DLD1 (cell line): Measurements from ENCODE around the gene PLXDC1.
"Not testable (repeated sequence)": the region's sequence is repeated elsewhere in the genome, so short reads cannot be mapped to it uniquely, and the experiment has no call there.

ENCODE experiments used
- in situ Hi-C: cut with HindIII; loops from 2 replicates; pipeline ENCODE4 v1.10.0; 2017; ENCODE audit warnings: low sequenced_read_pairs

Gene PLXDC1

DNA sequence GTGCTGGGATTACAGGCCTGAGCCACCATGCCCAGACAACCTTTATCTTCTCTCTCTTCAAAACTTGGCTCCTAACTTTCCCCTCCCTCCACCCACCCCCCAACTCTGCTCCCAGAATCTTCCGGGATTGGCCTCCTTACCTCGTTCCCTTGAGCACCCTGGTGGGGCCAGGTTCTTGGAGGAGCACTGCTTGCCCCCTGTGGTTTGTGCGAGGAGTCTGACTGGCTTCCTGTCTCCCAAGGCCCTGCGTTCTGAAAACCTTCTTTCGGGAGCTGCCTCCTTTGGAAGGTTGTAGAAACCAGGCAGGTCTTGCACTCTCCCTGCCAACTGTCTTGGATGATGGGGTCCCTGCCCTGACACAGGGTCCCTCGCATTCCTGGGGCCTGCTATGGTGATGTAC lies 19.8 kb downstream of the PLXDC1 start:
- in situ Hi-C loops: no loop called here

- in situ Hi-C loops: no loop called here
Observed at GRCh38 chr17:39130205-39130604, 21.2 kb downstream of the PLXDC1 start.

DNA sequence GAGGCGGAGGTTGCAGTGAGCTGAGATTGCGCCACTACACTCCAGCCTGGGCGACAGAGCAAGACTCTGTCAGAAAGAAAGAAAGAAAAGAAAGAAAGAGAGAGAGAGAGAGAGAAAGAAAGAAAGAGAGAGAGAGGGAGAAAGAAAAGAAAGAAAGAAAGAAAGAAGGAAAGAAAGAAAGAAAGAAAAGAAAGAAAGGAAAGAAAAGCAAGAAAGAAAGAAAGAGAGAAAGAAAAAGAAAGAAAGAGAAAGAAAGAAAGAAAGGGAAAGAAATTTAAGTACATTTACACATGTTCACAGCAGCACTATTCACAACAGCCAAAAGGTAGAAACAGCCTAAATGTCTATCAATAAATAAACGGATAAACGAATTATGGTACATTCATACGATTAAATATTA lies 21.9 kb downstream of the PLXDC1 start:
- in situ Hi-C loops: not testable (repeated sequence)

DNA sequence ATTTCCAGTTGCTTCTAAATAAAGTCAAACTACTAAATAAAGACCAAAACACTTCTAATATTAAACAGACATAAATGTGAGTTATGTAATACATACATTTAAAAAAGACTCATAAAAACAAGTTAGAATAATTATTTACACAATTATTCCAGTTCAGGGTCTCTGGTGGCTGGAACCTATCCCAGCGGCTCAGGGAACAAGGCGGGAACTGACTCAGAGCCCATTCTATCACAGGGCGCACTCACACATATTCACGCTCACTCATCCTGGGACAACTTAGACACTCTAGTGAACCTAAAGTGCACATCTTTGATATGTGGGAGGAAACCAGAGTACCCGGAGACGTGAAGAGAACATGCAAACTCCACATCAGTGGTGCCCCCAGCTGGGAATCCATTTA lies 25.0 kb downstream of the PLXDC1 start:
- in situ Hi-C loops: no loop called here

GRCh38 chr17:39125143-39125875 lies 26.1 kb downstream of the PLXDC1 start:
- in situ Hi-C loops: no loop called here

DNA sequence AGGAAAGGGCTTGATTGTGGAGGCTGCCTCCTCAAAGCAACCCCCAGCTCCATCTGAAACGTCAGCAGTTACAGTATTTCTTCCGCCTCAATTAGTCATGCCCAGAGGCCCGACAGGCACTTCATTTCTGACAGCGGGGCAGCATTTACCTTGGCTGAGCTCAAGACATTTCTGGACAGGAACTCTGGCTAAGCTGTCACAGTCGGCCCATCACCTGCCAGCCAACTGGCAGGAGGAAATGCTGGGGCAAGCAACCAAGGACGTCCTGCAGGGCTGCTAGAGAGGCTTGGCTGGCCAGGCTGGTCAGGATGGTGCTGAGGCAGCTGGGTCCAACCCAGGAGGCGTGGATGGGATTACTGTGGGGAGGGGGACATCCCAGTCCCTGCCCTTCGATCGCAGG lies 27.8 kb downstream of the PLXDC1 start:
- in situ Hi-C loops: no loop called here

GRCh38 chr17:39122991-39123390 lies 28.4 kb downstream of the PLXDC1 start:
- in situ Hi-C loops: no loop called here

DNA sequence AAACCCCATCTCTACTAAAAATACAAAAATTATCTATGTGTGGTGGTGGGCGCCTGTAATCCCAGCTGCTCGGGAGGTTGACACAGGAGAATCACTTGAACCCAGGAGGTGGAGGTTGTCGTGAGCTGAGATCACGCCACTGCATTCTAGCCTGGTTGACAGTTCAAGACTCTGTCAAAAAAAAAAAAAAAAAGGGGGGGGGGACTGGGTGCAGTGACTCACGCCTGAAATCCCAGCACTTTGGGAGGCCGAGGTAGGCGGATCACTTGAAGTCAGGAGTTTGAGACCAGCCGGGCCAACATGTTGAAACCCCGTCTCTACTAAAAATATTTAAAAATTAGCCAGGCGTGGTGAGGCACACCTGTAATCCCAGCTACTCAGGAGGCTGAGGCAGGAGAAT lies 29.5 kb downstream of the PLXDC1 start:
- in situ Hi-C loops: not testable (repeated sequence)

DNA sequence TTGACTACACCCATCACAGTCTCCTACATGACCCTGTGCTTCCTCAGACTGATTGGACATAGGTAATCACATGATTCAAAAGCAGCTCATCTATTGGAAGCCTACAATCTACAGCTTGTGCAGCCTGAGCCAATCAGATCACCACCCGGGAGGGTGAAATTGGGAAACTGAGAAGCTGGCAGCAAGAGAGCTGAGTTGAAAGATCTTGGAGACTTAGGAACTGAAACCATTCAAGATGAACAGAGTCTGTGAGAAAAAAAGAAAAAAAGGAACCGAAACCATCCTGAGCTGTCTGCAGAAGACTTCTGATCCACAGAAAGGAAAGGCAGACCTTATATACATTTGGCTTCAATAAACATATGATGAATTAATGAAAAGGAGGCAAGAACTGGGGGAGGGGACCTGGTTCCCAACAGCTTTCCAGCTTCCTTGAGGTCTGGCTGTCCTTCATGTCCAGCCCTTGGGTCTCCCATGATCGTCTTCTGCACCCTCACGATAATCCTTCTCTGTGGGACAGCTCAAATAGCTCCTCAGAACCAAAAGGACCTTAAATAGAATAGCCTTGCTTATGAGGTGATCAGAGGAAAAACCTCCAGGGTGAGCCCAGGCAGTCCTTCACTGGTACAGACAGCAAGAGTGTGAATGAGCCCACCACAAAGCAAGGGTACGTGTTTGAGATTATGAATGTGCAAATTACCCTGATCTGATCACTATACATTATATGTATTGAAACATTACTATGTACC lies 32.6 kb downstream of the PLXDC1 start:
- in situ Hi-C loops: no loop called here

GRCh38 chr17:39116224-39116623 lies 35.2 kb downstream of the PLXDC1 start:
- in situ Hi-C loops: no loop called here

GRCh38 chr17:39115135-39115534 lies 36.3 kb downstream of the PLXDC1 start:
- in situ Hi-C loops: no loop called here

- in situ Hi-C loops: no loop called here
Observed at GRCh38 chr17:39114723-39115122, 36.7 kb downstream of the PLXDC1 start.

GRCh38 chr17:39113871-39114270 lies 37.6 kb downstream of the PLXDC1 start:
- in situ Hi-C loops: no loop called here

DNA sequence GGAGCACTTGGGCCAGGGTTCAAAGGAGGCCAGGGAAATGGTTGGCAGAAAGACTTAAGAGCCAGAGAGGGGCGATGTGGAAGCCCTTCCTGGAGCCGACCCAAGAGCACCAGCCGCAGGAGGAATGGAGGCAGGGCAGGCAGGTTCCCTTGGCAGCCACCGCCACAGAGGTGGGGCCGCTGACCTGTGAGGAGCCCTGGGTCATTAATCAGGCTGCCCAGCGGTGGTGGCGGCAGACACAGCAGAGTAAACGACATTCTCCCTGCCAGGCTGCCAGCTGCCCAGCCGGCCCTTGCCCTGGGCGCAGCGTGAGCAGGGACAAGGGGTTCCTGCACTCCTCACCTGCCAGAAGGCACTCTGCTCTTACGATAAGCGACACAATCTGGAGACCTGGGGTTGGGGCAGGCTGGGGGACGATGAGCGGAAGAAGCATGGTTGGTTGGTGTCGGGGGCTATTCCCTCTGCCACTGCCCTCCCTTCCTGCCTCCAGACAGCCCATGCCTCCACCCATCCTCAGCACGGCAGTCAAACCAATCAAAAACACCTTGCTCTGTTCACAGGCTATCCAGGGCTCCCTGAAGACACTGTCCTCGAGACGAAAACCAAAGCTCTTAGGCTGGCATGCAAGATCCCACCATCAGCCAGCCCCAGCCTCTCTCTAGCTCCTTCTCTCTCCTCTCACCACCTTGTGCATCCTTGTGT lies 40.9 kb downstream of the PLXDC1 start:
- in situ Hi-C loops: no loop called here

- in situ Hi-C loops: no loop called here
Observed at GRCh38 chr17:39108461-39109375, 42.7 kb downstream of the PLXDC1 start.

DNA sequence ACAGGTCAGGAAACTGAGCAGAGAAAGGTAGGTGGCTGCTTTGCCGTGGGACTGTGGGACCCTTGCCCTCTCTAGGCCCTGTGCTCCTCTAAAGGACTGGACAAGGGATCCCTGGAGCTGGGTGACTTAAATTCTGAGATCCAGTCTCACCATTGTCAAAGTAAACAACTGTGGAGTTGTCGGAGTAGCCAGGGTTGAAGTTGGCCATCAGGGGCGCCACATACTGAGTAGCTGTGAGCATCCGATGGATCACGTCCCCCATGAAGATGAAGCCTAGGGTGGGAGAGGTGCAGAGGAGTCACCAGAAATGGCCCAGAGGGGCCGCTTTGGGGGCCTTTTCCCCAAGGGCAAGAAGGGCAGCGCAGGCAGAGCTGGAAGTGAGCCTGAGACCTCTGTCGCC lies 43.5 kb downstream of the PLXDC1 start:
- in situ Hi-C loops: no loop called here

- in situ Hi-C loops: no loop called here
Observed at GRCh38 chr17:39107155-39107554, 44.3 kb downstream of the PLXDC1 start.

DNA sequence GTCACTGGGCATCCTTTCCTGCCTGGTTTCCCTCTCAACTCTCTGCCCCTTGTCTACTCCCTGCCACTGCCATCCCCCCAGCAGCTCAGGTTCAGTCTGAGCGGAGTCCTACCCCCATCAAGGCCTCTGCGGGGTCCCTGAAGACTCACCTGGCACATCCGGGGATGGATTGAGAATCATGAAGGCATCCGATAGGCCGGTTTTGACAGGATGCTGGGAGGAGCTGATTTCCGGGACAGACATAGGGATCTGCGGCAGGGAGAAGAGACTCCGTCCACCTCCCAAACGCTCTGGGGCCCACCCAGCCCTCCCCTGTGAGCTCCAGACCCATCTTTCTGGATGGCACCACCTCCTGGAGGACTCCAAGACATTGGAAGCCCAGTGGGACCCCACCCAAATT lies 45.7 kb downstream of the PLXDC1 start:
- in situ Hi-C loops: no loop called here

DNA sequence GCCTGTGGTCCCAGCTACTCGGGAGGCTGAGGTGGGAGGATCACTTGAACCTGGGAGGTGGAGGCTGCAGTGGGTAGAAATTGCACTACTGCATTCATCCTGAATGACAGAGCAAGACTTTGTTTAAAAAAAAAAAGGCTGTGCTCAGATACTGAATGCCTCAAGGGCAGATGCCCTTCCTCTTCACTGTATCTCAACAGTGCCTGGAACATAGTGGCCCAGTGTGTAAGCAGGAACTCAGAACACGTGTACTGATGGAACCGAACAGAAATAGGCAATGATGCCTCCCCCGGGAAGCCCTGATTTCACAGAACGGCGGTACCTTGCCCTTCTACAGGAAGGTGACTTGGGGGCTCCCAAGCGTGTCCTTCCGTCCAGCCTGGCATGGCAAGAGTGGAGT lies 46.8 kb downstream of the PLXDC1 start:
- in situ Hi-C loops: no loop called here

DNA sequence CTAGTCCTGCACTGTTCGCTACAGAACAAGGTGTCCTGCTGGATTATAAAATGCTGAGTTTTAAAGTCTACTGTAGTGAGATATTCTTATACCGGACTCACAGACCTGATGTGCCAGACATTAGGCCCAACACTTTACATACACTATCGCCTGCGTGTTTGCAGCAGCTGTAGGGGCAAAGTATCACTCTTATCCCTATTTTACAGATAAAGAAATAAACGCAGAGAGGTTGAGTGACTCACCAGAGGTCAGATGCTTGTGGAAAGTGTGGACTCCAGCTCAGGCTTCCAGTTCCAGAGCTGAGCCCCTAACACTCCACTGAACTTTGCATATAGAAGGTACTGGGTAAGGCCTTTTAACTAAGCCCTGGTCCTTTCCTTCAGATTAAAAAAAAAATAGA lies 47.4 kb downstream of the PLXDC1 start:
- in situ Hi-C loops: no loop called here

DNA sequence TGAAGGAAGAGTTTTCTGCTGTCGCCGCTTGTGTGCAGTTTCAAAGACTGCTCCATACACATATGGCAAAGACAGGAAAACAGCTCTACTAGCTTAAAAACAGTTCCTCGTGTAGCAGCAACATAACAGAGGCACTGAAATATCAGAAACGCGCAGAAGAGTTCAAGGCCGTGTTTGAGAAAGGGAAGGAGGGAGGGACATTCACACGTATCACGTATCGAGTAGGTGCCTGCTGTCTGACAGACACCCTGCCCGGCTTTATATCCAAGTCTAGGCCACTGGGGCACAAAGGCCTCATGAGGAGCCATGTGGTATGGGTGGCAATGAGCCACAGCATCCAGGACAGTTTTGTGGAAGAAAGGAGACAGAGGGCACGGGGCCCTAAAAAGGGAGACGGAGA lies 50.3 kb downstream of the PLXDC1 start:
- in situ Hi-C loops: no loop called here
